ENCODE data around the gene GPR176.
"Not testable (repeated sequence)": the region's sequence is repeated elsewhere in the genome, so short reads cannot be mapped to it uniquely, and the experiment has no call there.

GPR176 gene

DNA sequence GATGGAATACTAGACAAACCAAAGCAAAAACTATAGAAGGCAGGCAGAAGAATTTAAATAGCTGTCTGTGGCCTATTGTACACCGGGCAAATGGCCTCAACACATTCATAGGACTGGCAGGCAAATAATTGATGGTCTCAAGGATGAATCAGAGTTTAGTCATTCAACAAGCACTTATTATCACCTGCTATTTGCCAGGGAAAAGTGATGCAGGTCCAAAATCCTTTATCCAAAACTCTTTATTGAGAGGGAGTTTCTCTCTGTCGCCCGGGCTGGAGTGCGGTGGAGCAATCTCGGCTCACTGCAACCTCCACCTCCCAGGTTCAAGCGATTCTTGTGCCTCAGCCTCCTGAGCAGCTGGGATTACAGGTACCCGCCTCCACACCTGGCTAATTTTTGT lies 16.1 kb upstream of the GPR176 start:
- in situ Hi-C loops (cut with HindIII; ENCODE audit: low sequenced_read_pairs) = no loop called here

DNA sequence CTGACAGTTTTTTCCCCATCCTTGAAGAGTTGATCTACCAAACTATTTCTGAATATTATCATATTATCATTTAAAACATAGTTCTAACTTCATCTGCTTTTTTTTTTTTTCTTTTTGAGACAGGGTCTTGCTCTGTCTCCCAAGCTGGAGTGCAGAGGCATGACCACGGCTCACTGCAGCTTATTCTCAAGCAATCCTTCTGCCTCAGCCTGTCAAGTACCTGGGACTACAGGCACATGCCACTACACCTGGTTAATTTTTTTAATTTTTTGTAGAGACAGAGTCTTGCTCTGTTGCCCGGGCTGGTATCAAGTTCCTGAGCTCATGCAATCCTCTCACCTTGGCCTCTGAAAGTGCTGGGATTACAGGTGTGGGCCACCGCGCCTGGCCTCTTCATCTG lies 15.2 kb upstream of the GPR176 start:
- in situ Hi-C loops (cut with HindIII; ENCODE audit: low sequenced_read_pairs) = no loop called here

DNA sequence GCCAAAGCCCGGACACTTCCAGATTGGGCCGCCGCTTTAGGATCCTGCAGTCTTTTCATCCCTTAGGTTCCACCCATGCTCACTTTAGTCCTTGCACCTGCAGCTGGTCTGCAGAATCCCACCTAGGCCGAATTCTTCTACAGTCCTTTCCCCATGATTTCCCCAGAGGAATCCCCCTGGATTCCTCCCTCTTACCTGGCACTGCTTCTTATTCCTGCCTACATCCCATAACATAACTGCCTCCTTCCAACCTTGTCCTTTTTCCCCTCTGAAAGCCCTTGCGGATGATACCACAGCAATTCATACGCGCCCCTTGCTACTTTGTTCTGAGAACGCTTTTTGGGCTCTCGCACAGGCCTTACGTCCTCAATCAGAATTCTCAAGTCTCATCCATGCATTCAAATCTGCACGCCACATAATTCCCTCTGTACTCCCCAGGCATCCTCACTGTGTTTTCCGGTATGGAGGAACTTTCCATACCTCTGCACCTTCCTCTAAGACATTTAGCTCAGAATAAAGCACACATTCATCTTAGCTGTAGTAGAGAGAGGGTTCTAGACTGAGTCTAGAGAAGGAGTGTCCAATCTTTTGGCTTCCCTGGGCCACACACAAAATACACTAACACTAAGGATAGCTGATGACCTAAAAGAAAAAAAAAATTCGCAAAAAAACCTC lies 14.5 kb upstream of the GPR176 start:
- in situ Hi-C loops (cut with HindIII; ENCODE audit: low sequenced_read_pairs) = no loop called here

DNA sequence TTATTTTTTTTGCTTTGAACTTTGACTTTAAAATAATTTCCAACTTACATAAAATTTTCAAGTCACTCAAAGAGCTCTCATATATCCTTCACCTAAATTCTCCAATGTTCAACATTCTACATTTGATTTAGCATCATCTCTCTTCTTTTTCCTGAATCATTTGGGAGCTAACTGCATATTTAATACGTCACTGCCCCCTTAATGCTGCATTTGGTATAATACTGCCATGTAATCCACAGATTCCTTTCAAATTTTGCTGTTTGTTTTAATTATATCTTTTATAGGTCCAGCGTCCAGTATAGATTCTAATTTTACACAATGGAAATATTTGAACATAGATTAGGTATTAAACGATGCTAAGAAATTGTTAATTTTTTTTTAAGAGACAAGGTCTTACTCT lies 11.5 kb upstream of the GPR176 start:
- in situ Hi-C loops (cut with HindIII; ENCODE audit: low sequenced_read_pairs) = no loop called here

DNA sequence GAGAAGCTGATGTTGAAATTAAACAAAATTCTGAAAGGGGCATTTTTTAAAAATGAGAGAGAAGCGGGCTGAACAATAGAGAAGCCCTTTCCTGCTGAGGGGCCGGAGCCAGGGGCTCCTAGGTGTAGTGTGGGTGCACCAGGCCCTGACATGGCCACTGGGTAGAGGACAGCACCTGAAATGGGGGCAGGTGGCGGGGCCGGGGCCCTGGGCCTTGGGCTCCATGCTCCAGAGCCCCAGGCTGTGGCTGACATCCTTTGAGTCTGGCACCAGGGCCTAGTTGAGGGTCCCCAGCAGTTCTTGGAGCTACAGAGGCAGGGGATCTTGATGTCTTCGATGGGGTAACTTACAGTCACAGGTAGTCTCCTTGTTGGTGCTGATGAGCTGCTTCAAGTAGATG lies 6.5 kb upstream of the GPR176 start:
- in situ Hi-C loops (cut with HindIII; ENCODE audit: low sequenced_read_pairs) = no loop called here

DNA sequence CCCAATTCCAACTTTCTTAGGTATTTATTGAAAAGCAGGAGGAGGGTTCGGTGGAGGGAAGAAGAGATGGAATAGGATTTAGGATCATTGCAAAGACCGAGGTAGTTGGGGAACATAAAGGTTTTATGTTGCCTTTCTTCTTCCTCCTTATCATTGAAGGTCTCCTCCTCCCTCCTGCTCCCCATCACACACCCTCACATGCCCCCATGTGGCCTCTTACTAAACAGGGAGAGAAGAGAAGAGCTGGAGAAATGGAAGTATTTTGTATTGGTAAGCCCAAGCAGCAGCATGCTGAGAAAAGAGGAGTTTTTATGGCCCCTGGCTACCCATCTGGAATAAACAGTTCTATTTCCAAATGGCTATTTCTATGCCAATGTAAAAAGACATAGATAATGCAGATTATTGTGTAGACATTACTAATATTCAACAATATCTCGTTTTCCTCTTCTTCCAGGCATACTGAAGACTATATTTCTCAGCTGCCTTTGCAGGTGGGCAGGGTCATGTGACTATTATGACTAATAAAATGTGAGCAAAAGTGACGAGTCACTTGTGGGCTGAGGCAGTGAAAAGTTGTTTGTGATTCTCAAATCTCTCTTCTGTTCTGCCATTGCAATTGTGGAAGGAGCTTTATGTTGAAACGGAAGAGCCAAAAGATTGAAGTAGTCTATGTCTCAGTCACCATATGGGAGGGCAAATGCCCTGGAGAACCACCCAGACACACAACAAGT lies 5.2 kb upstream of the GPR176 start:
- in situ Hi-C loops (cut with HindIII; ENCODE audit: low sequenced_read_pairs) = no loop called here

DNA sequence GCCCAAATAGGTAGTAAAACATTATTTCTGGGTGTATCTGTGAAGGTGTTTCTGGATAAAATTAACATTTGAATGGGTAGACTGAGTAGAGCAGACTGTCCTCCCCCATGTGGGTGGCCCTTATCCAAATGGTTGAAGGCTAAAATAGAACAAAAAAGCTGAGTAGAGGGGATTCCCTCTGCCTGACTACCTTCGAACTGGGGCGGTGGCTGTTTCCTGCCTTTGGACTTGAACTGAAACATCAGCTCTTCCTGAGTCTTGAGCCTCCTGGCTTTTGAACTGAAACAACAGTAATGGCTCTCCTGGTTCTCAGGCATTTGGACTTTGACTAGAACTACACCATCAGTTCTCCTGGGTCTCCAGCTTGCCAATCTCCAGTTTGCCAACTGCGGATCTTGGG lies 4.4 kb upstream of the GPR176 start:
- in situ Hi-C loops (cut with HindIII; ENCODE audit: low sequenced_read_pairs) = no loop called here

DNA sequence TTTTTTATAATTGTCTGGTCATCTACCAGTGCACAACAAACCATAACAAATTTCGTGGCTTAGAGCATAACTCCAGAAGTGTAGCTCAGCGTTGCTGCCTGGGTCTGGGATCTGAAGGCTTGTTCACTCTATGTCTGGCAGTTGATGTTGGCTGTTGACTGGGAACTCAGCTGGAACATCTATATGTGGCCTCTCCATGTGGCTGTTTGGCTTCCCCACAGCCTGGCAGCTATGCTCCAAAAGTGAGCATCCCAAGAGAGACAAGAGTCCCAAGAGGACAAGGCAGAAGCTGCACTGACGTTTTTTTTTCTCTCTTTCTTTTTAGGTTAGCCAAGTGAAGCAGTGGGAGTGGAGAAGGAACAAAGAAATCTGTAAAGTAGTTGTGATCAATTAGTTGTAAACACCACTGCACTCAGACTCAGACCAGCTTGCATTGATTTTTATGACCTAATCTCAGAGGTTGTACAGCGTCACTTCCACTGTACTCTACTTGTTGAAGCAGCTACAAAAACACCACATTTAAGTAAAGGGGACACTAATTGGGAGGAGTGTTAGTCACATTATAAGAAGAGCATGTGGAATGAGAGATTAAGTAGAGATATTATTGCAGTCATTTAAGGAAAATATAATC lies 2.5 kb upstream of the GPR176 start:
- in situ Hi-C loops (cut with HindIII; ENCODE audit: low sequenced_read_pairs) = no loop called here

DNA sequence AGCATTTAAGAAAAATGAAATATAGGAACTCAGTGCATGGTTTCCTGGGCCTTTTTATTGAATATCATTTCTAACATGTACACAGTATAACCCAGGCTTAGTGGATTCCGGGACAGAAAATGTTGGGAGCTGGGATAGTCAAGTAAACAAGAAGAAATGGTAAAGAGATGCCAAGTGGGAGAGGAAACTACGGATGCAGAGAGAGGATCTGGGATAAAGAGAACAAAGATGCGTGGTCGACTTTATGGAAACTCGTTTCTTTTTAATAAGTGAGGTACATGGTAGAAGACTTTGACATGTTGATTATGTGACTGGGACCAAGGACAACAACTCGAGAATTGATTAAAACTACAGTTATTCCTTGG lies 1.2 kb upstream of the GPR176 start:
- in situ Hi-C loops (cut with HindIII; ENCODE audit: low sequenced_read_pairs) = no loop called here

DNA sequence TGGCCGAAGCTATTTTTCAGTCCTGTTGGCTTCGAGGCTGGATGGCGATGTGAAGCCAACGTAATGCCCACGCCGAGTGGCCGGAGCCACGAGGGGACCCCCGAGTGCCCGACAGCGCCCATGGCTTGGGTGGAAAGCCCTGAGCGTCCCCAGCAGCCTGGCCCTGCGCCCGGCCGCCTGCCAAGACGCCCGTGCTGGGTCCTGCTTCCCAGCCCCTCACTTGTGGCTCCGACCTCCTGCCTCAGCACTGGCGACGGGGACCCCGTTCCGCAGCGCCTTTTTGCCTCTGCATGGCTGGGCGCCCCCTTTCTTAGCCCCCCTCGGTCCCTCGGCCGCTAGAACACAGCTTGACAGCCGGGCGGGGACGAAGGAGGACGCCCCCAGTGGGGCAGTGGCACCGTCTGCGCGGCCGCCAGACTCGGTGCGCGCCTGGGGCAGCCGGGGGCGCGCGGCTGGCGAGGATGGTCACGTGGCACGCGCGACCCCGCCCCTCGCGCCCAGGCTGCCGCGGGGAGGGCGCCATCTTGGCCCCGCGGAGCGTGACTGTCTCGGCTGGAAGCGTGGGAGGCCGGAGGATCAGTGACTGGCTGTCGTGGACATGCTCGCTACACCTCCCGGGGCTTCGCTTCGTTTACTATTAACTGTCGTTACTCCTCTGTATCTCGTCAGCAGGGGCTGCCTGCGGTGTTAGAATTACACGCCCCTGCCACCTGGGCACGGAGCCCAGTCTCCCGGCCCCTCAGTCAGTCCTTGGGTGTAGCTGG lies 626 bp upstream of the GPR176 start:
- in situ Hi-C loops (cut with HindIII; ENCODE audit: low sequenced_read_pairs) = no loop called here

DNA sequence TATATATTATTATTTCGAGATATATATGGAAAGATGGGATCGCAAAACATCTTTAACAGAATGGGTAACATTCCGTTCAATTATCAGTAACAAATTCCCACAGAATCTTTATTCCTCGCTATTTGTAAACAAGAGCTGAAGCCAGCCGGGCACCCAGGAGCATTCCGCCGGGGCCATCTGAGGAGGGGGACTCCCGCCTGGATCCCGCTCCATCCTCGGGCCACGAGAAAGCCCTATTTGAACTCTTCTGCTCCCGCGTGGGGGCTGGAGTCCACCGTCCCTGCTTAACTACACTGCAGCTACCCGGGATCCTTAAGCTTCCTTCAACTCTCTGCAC lies 687 bp downstream of the GPR176 start:
- in situ Hi-C loops (cut with HindIII; ENCODE audit: low sequenced_read_pairs) = no loop called here

DNA sequence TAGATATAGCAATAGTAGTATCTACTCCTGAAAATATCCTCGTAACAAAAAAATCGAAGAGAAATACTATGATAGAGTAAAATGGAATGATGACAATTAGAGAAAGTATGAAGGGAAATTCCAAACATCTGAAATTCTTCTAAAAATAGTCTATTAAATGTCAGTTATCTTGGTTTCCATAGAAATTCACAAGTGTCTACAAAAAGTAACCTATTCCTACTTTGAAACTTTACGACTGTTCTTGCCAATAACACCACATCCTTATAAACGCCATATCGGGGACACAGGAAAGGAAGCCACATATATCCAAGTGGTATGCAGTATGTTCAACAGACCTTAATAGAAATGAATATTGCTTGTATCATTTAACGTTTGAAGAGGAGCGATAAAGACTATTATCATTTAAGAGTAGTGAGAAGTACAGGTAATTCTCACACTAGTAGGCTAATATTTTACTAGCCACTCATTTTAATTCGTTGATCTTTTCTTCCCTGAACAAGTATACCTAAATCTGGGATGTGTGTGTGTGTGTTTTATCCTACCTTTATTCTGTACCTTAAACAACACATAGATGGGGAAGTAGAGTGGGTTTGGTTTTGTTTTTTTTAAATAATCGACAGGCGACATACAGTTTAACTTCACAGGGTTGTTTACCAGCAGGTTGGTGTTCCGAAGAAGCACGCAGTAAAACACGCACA lies 1.2 kb downstream of the GPR176 start:
- in situ Hi-C loops (cut with HindIII; ENCODE audit: low sequenced_read_pairs) = no loop called here

DNA sequence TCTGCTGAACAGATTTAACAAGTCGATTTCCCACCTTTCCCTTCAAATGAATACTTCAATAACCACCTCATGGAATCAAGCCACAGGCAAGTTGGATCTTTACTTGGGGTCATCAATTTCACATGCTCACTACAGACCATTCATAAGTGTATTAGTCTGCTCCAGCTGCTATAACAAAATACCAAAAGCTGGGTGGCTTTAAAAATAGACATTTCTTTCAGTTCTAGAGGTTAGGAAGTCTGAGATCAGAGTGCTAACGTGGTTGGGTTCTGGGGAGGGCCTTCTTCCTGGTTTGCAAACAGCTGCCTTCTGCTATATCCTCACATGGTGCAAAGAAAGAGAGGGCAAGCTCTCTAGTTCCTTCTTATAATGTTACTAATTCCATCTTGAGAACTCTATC lies 5.1 kb downstream of the GPR176 start:
- in situ Hi-C loops (cut with HindIII; ENCODE audit: low sequenced_read_pairs) = no loop called here

DNA sequence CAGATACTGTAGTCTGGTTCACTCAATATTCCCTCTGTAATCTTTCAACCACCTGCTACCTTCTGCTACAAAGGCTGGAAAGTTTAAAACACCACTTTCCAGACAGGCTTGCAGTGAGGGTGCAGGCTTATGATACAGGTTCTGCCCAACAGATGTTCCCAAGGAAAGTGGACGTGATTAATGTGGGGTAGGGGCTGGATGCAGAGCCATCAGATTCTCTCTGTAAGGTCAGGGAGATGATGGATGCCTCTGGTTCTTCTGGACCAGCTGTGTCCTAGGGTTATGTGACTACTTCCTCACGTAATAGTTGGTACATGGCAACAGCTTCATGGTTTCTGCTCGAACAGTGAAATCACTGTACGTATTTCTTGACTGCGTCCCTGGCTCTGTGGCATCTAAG lies 11.1 kb downstream of the GPR176 start:
- in situ Hi-C loops (cut with HindIII; ENCODE audit: low sequenced_read_pairs) = no loop called here

DNA sequence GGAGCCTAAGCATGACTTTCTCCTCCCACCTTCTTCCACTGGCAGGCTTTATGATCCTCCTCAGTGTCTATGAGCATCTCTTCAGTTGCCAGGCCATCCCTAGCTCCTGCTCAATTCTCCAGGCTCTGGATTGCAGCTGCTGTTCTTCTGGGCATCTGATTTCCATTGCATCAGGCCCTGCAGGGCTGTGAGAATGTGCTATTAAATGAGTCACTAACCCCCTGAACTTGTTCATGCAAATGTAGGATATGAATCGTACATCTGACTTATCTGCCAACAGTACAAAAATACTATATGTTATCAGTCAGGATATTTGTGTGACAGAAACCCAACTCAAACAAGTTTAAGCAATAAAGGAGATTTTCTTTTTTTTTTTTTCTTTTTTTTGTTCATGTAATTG lies 11.9 kb downstream of the GPR176 start:
- in situ Hi-C loops (cut with HindIII; ENCODE audit: low sequenced_read_pairs) = no loop called here

DNA sequence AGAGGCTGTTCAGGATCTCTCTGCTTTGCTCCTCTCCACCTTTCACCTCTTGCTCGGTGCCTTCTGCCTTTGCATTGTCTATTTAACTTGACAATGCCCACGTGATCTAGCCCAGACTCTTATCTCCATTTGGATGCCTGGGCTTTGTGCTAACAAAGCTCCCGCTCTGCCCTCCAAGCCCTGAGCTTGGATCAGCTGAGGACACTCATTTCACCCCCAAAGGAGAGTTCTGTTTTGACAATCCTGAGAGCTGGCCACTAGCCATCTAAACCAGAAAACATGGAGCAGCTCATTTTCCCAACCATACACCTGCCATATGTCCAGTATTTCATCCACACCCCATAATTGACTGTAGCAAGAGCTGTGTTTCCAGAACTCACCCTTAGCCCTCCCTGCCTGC lies 12.8 kb downstream of the GPR176 start:
- in situ Hi-C loops (cut with HindIII; ENCODE audit: low sequenced_read_pairs) = no loop called here

DNA sequence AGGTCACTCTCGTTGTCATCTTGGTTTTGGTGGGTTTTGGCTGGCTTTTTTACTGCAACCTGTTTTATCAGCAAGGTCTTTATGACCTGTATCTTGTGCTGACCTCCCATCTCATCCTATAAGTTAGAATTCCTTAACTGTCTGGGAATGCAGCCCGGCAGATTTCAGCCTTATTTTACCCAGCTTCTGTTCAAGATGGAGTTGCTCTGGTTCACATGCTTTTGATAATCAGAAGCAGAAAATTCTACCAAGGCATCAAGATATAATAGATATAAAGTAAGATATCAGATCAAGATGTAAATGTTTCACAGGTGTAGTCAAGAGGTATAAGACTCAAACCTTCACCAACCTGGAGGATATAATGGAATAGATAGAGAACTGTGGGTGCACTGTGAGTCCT lies 16.0 kb downstream of the GPR176 start:
- in situ Hi-C loops (cut with HindIII; ENCODE audit: low sequenced_read_pairs) = no loop called here

DNA sequence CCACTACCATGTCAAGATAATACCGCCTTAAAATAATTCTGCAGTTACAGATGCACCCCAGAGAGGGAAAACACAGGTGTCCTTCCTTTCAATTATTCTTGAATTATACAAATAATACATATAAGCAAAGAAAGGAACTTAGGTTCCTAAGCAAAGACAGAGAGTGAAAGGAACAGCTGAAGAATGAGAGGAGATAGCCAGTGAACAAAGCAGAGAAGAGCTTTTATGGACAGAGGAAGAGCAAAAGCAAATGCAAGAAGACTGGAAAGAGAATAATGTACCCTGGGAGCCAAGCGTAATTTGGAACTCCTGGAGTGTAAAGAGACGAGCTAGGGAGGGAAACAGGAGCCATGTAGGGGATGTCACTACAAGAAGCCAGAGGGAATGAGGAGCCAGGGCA lies 21.7 kb downstream of the GPR176 start:
- in situ Hi-C loops (cut with HindIII; ENCODE audit: low sequenced_read_pairs) = no loop called here

DNA sequence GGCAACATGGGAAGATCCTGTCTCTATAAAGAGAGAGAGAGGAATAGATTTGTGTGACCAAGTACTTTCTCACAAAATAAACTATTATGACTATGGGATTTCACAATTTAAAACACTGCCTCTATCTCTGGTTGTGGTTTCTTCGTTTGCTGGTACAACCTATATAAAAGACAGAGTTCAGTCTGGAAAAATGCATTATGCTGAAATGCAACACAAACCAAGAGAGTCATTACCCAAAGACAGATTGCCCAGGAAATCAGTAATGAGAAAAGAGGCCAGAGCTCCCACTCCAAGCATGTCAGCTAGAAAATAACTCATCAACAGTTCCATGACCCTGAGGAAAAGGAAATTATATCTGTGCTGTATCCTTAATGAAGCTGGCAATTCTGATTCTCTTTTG lies 23.2 kb downstream of the GPR176 start:
- in situ Hi-C loops (cut with HindIII; ENCODE audit: low sequenced_read_pairs) = no loop called here

DNA sequence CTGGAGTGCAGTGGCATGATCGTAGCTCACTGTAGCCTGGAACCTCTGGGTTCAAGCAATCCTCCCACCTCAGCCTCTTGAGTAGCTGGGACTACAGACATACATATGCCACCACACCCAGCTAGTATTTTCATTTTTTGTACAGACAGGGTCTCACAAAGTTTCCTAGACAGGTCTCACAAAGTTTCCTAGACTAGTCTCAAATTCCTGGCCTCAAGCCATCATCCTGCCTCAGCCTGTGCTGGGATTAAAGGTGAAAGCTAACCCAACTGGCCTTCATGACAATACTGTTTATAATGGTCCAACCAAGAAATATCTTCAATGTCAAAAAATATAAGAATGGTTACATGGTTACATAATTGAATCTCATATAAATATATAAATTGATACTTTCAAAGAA lies 24.0 kb downstream of the GPR176 start:
- in situ Hi-C loops (cut with HindIII; ENCODE audit: low sequenced_read_pairs) = no loop called here

DNA sequence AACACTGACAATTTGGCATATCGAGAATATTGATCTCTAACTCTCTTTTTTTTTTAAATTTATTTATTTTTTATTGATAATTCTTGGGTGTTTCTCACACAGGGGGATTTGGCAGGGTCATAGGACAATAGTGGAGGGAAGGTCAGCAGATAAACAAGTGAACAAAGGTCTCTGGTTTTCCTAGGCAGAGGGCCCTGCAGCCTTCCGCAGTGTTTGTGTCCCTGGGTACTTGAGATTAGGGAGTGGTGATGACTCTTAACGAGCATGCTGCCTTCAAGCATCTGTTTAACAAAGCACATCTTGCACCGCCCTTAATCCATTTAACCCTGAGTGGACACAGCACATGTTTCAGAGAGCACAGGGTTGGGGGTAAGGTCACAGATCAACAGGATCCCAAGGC lies 27.0 kb downstream of the GPR176 start:
- in situ Hi-C loops (cut with HindIII; ENCODE audit: low sequenced_read_pairs) = not testable (repeated sequence)
